Measurements from ENCODE around the gene CDK13.

DNA sequence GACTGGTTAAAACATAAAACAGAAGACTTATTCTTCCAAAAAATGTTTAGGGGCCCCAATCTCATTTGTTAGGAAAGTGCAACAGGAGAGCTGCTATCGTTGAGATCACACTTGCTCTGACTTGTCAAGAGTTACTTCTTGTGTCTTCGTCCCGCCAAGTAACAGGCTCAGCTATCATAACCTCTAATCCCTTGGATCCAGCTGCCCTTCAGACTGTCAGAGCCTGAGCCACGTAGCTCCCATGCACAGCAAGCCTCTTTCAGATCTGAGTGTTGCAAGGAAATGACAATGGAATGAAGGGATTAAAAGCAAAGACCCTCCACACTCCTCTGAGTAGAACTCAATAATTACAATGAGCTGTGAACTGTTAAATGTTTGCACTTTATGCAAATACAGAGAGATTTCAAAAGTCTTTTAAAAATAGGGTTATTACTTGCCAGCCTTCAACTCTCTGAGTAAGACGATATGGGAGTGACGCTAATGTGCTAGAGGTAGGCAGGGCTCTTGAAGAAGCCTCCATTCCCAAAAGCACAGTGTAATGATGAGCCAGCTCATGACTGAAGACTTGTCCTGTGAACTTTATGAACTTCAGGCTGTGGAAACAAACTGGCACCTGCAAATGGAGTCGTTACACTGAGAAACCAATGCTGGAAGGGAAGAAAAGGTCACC is 28.4 kb upstream of the CDK13 start:
- TF ChIP-seq POLR2A (IDR thresholded peaks at IDR 0.05; ENCODE audit: low read depth) (no peak), POLR2AphosphoS5 (IDR thresholded peaks at IDR 0.05) (no peak)
